ENCODE measurements around the gene MC5R.

MC5R gene

GRCh38 chr18:13823707-13824395 is at the start of gene MC5R:
Gene MC5R, plus strand, starts transcription at chr18:13824149. Its CDS starts 1,617 bp downstream, at chr18:13825766.
- DNase-seq (ENCODE audit: low read depth in 2 of 2): peak; percentile 24 to 61

GRCh38 chr18:13775058-13775457 is 48.9 kb upstream of the MC5R start:
- no peak for DNase-seq (ENCODE audit: low read depth in 2 of 2)

- DNase-seq (ENCODE audit: low read depth in 2 of 2): no peak
Measured at GRCh38 chr18:13791181-13791580, 32.8 kb upstream of the MC5R start.

- DNase-seq (ENCODE audit: low read depth in 2 of 2): no peak
Measured at GRCh38 chr18:13793819-13794218, 30.1 kb upstream of the MC5R start.

GRCh38 chr18:13796515-13796914 is 27.4 kb upstream of the MC5R start:
- no peak for DNase-seq (ENCODE audit: low read depth in 2 of 2)

- DNase-seq (ENCODE audit: low read depth in 2 of 2): no peak
Measured at GRCh38 chr18:13797157-13797611, 26.8 kb upstream of the MC5R start.

- DNase-seq (ENCODE audit: low read depth in 2 of 2): no peak
Measured at GRCh38 chr18:13799396-13799795, 24.6 kb upstream of the MC5R start.

GRCh38 chr18:13800505-13801259 is 23.3 kb upstream of the MC5R start:
- DNase-seq (ENCODE audit: low read depth in 2 of 2): peak in 1 of 2 donors; percentile 5

GRCh38 chr18:13801260-13801601 is 22.7 kb upstream of the MC5R start:
- no peak for DNase-seq (ENCODE audit: low read depth in 2 of 2)

- DNase-seq (ENCODE audit: low read depth in 2 of 2): no peak
Measured at GRCh38 chr18:13804305-13804704, 19.6 kb upstream of the MC5R start.

- no peak for DNase-seq (ENCODE audit: low read depth in 2 of 2)
Measured at GRCh38 chr18:13808294-13809042, 15.5 kb upstream of the MC5R start.

- DNase-seq (ENCODE audit: low read depth in 2 of 2): no peak
Measured at GRCh38 chr18:13809043-13809430, 14.9 kb upstream of the MC5R start.

GRCh38 chr18:13809531-13810255 is 14.3 kb upstream of the MC5R start:
- no peak for DNase-seq (ENCODE audit: low read depth in 2 of 2)

- DNase-seq (ENCODE audit: low read depth in 2 of 2): no peak
Measured at GRCh38 chr18:13810950-13811485, 12.9 kb upstream of the MC5R start.

GRCh38 chr18:13811993-13812392 is 12.0 kb upstream of the MC5R start:
- no peak for DNase-seq (ENCODE audit: low read depth in 2 of 2)

GRCh38 chr18:13813271-13813849 is 10.6 kb upstream of the MC5R start:
- DNase-seq (ENCODE audit: low read depth in 2 of 2): peak; percentile 18 to 31

- DNase-seq (ENCODE audit: low read depth in 2 of 2): no peak
Measured at GRCh38 chr18:13826209-13826608, 2.3 kb downstream of the MC5R start.

GRCh38 chr18:13831864-13832508 is 8.0 kb downstream of the MC5R start:
- DNase-seq (ENCODE audit: low read depth in 2 of 2): no peak

GRCh38 chr18:13834496-13835015 is 10.6 kb downstream of the MC5R start:
- DNase-seq (ENCODE audit: low read depth in 2 of 2): no peak

GRCh38 chr18:13835202-13835601 is 11.3 kb downstream of the MC5R start:
- DNase-seq (ENCODE audit: low read depth in 2 of 2): no peak

GRCh38 chr18:13836559-13836958 is 12.6 kb downstream of the MC5R start:
- no peak for DNase-seq (ENCODE audit: low read depth in 2 of 2)

Data from stimulated activated CD8-positive, alpha-beta memory T cell treated with anti-CD3 and anti-CD28 coated beads, Interleukin-7, amount 100 ng/mL, for 4 hours (primary cell).